K562 (cell line): ENCODE data around the gene CUEDC2. TPM values are rescaled to one million over a fixed set of nuclear protein-coding genes. Genes with fewer than 3 reads are reported as not detected.

ENCODE experiments used
- ATAC-seq: fragments of 200-7000 bp; cut with Tn5 transposase; 3 replicates; pipeline ENCODE4 v1.9.1; 2020; ENCODE audit warnings: moderate library complexity
- BruUV-seq: library from RNA; stranded (reverse); fragments of 400-500 nt; replicated peaks from 2 replicates; lab custom pipeline; 2021; lab: Mats Ljungman, UMichigan
- CTCF ChIA-PET: fragments of 300-600 bp; formaldehyde crosslinking; extraction: SDS; loops from one replicate; lab custom pipeline; 2021; ENCODE audit warnings: low intra/inter-chr PET ratio; lab: Yijun Ruan, JAX
- POLR2A ChIA-PET: fragments of 300-600, 350-650 bp; sonication (Branson Sonifier 250); formaldehyde crosslinking; extraction: SDS; loops from one replicate; lab custom pipeline; 2021; ENCODE audit warnings: antibody characterized with exemption, inconsistent platforms; lab: Yijun Ruan, JAX
- DNase-seq, 4 experiments: peaks; one replicate each; pipeline versions ENCODE4 v3.0.0 to v3.0.0-alpha.2; 2011 to 2018; ENCODE audit warnings: low spot score in 3 of 4, mixed read lengths in 3 of 4; ENCODE audit errors: extremely low read depth in 1 of 4
- FAIRE-seq: peaks from 2 replicates; lab custom pipeline; 2011; peaks lifted over from hg19 to GRCh38; lab: Jason Lieb, UNC
- H2AFZ ChIP-seq: 2 replicates; pipeline ENCODE4 v1.6.0; 2011; ENCODE audit warnings: low read depth, low read length, control low read depth, inconsistent platforms
- H3K27ac ChIP-seq: fragments of 200-600 bp; 3 replicates; pipeline ENCODE4 v1.8.0; 2011; ENCODE audit warnings: low read depth, mild to moderate bottlenecking, control low read depth, inconsistent platforms, low read length, moderate library complexity, mixed read lengths; ENCODE audit errors: extremely low read depth
- H3K27me3 ChIP-seq, 2 experiments: fragments of 300-600 bp in 1 of 2; 2 replicates in 1 of 2; 3 replicates in 1 of 2; pipeline versions ENCODE4 v1.6.0 to v1.8.0; 2011; ENCODE audit warnings: inconsistent platforms in 2 of 2, low read length in 2 of 2, mild to moderate bottlenecking in 1 of 2, mixed read lengths in 1 of 2, moderate library complexity in 1 of 2; ENCODE audit not compliant: control insufficient read depth in 2 of 2, insufficient read depth in 2 of 2
- H3K36me3 ChIP-seq: fragments of 300-600 bp; 3 replicates; pipeline ENCODE4 v1.8.0; 2011; ENCODE audit warnings: mild to moderate bottlenecking, low read length, inconsistent platforms; ENCODE audit not compliant: control insufficient read depth, insufficient read depth
- H3K4me1 ChIP-seq, 2 experiments: fragments of 200-600 bp in 1 of 2; replicated peaks in 1 of 2; 2 replicates in 1 of 2; 3 replicates in 1 of 2; pipeline versions ENCODE4 v1.5.1 to v1.8.0; 2011; ENCODE audit warnings: inconsistent platforms in 2 of 2, low read length in 2 of 2, mild to moderate bottlenecking in 1 of 2, mixed read lengths in 1 of 2, moderate library complexity in 1 of 2; ENCODE audit not compliant: control insufficient read depth in 2 of 2, insufficient read depth in 2 of 2
- H3K4me2 ChIP-seq: 2 replicates; pipeline ENCODE4 v1.6.1; 2011; ENCODE audit warnings: low read length, control low read depth, inconsistent platforms, mixed read lengths; ENCODE audit not compliant: insufficient read depth
- H3K4me3 ChIP-seq: fragments of 200-600 bp; sonication (generic), shearing (Covaris generic); 2 replicates; pipeline ENCODE4 v1.5.1; 2016; ENCODE audit warnings: control low read depth, inconsistent platforms
- H3K79me2 ChIP-seq: fragments of 200-600 bp; 3 replicates; pipeline ENCODE4 v1.8.0; 2011; ENCODE audit warnings: low read length, inconsistent platforms; ENCODE audit not compliant: control insufficient read depth, insufficient read depth
- H3K9ac ChIP-seq, 2 experiments: 2 replicates each; pipeline versions ENCODE4 v1.6.0 to v1.6.1; 2011; ENCODE audit warnings: low read depth in 2 of 2, low read length in 2 of 2, control low read depth in 1 of 2, inconsistent platforms in 1 of 2, mild to moderate bottlenecking in 1 of 2, mixed read lengths in 1 of 2; ENCODE audit not compliant: insufficient read depth in 1 of 2
- H3K9me1 ChIP-seq: one replicate; pipeline ENCODE4 v1.6.0; 2011; ENCODE audit warnings: inconsistent platforms, mild to moderate bottlenecking, low read length, moderate library complexity; ENCODE audit not compliant: control insufficient read depth, insufficient read depth
- H3K9me3 ChIP-seq: replicated peaks from 2 replicates; pipeline ENCODE4 v1.5.1; 2011; ENCODE audit warnings: low read depth, low read length, inconsistent platforms; ENCODE audit not compliant: control insufficient read depth, insufficient read depth
- H4K20me1 ChIP-seq: replicated peaks from 2 replicates; pipeline ENCODE4 v1.6.1; 2011; ENCODE audit warnings: low read length, inconsistent platforms, mixed read lengths; ENCODE audit not compliant: control insufficient read depth, insufficient read depth
- BACH1 ChIP-seq: fragments of 200-800 bp; sonication (Bioruptor generic); IDR thresholded peaks from 2 replicates; pipeline ENCODE4 v1.6.1; 2016; ENCODE audit warnings: missing genetic modification characterization, missing compliant biosample characterization
- EWSR1 ChIP-seq: fragments of 450-650 bp; IDR thresholded peaks from 2 replicates; pipeline ENCODE4 v1.6.1; 2018; ENCODE audit warnings: borderline replicate concordance, mild to moderate bottlenecking, low read depth, moderate library complexity; ENCODE audit not compliant: partially characterized antibody
- HCFC1 ChIP-seq: IDR thresholded peaks from 2 replicates; pipeline ENCODE4 v1.6.1; 2012; ENCODE audit warnings: low read depth, low read length, improper control_type of control experiment
- HNRNPL ChIP-seq: fragments of 200-400 bp; formaldehyde crosslinking; IDR thresholded peaks from 2 replicates; pipeline ENCODE4 v1.6.1; 2017; ENCODE audit warnings: low read depth, mild to moderate bottlenecking, low read length
- HOXB6 ChIP-seq: fragments of 250-450 bp; sonication (Bioruptor Pico); IDR thresholded peaks from 2 replicates; pipeline ENCODE4 v1.5.1; 2022; ENCODE audit warnings: mild to moderate bottlenecking, borderline replicate concordance
- MXD1 ChIP-seq: fragments of 250-450 bp; sonication (Bioruptor Pico); IDR thresholded peaks from 2 replicates; pipeline ENCODE4 v1.8.0; 2021; ENCODE audit warnings: borderline replicate concordance, mild to moderate bottlenecking, moderate library complexity; ENCODE audit not compliant: poor library complexity, severe bottlenecking
- NCOA6 ChIP-seq: fragments of 450-650 bp; IDR thresholded peaks from 2 replicates; pipeline ENCODE4 v1.6.1; 2017; ENCODE audit warnings: mild to moderate bottlenecking
- NELFE ChIP-seq: IDR thresholded peaks from 2 replicates; pipeline ENCODE4 v1.6.1; 2011; ENCODE audit warnings: mild to moderate bottlenecking; ENCODE audit not compliant: insufficient read depth, insufficient read length
- NR2C1 ChIP-seq, 2 experiments: fragments of 450-650 bp; IDR thresholded peaks; 2 replicates each; pipeline ENCODE4 v1.6.1; 2017; ENCODE audit warnings: mild to moderate bottlenecking in 2 of 2, antibody characterized with exemption in 1 of 2, inconsistent platforms in 1 of 2, missing compliant biosample characterization in 1 of 2, missing genetic modification characterization in 1 of 2
- PATZ1 ChIP-seq: fragments of 250-450 bp; sonication (Bioruptor Pico); IDR thresholded peaks from 2 replicates; pipeline ENCODE4 v1.5.0; 2020; ENCODE audit warnings: mild to moderate bottlenecking, borderline replicate concordance
- RBM39 ChIP-seq: fragments of 200-400 bp; formaldehyde crosslinking; optimal IDR thresholded peaks from 2 replicates; pipeline ENCODE3; 2018; ENCODE audit warnings: low read depth, low read length
- SAFB ChIP-seq: fragments of 200-400 bp; formaldehyde crosslinking; IDR thresholded peaks from 2 replicates; pipeline ENCODE4 v1.6.1; 2017; ENCODE audit warnings: low read depth, low read length, borderline replicate concordance
- ZBED1 ChIP-seq: IDR thresholded peaks from 2 replicates; pipeline ENCODE4 v1.6.1; 2014
- ZNF23 ChIP-seq: fragments of 250-450 bp; sonication (Bioruptor Pico); IDR thresholded peaks from 2 replicates; pipeline ENCODE4 v1.4.0; 2020; ENCODE audit warnings: mild to moderate bottlenecking
- ZNF311 ChIP-seq: fragments of 250-450 bp; sonication (Bioruptor Pico); IDR thresholded peaks from 2 replicates; pipeline ENCODE4 v1.4.0; 2020; ENCODE audit warnings: mild to moderate bottlenecking, moderate library complexity
- ZNF354B ChIP-seq: fragments of 250-450 bp; sonication (Bioruptor Pico); IDR thresholded peaks from 2 replicates; pipeline ENCODE4 v1.4.0; 2020
- WGBS: fragments of 100-300 bp; shearing (Covaris generic); methylation state at CpG from one replicate; pipeline ENCODE4 v1.1.6; 2016; ENCODE audit warnings: low coverage, mixed read lengths; ENCODE audit not compliant: insufficient coverage; ENCODE audit errors: missing lambda C conversion rate; 5-methylcytosine and 5-hydroxymethylcytosine counted together
- in situ Hi-C: fragments of 300-500 bp; cut with MboI; formaldehyde crosslinking; loops from 4 replicates; pipeline ENCODE4 v1.15.0; 2018; ENCODE audit warnings: inconsistent platforms, mixed read lengths
- intact Hi-C: fragments of 100-400 bp; cut with micrococcal nuclease; formaldehyde crosslinking; loops from 2 replicates; pipeline ENCODE4 v1.14.2; 2022
- polyA plus RNA-seq, 8 experiments: library from polyadenylated mRNA; depleted of rRNA in 4 of 8; stranded (reverse) in 5 of 8; unstranded in 3 of 8; fragments of >200 nt; fragmentation: Nextera tagmentation in 2 of 8; fragmentation: Illumina TruSeq in 1 of 8; extraction: Ambion mirVana in 2 of 8; extraction: Trizol in 1 of 8; gene quantifications; 2 replicates each; pipeline versions ENCODE4 v1.2.1 to v1.2.3, GENCODE V29; 2011 to 2014; ENCODE audit warnings: inconsistent platforms in 1 of 8, missing spikeins in 1 of 8
- total RNA-seq, 7 experiments: library from RNA; depleted of rRNA in 6 of 7; stranded (reverse); fragments of >200 nt in 6 of 7; fragmentation: Illumina TruSeq in 2 of 7; extraction: Trizol in 2 of 7; gene quantifications; 2 replicates each; pipeline versions ENCODE4 v1.2.1 to v1.2.3, GENCODE V29; 2011 to 2021; ENCODE audit warnings: low replicate concordance in 1 of 7
- TF ChIP-seq, protein P1 (sequence below): sonication (generic); formaldehyde crosslinking; IDR thresholded peaks from 2 replicates; pipeline ENCODE4 v1.8.0; 2022; ENCODE audit warnings: mild to moderate bottlenecking, missing genetic modification reagents

Gene CUEDC2
- total and polyA plus RNA-seq, 9 of the 15 experiments (the other 6 are each of a cell fraction or from before 2014, with no cell fraction given), result 8.5 to 48.9 (median 27.4) TPM

DNA sequence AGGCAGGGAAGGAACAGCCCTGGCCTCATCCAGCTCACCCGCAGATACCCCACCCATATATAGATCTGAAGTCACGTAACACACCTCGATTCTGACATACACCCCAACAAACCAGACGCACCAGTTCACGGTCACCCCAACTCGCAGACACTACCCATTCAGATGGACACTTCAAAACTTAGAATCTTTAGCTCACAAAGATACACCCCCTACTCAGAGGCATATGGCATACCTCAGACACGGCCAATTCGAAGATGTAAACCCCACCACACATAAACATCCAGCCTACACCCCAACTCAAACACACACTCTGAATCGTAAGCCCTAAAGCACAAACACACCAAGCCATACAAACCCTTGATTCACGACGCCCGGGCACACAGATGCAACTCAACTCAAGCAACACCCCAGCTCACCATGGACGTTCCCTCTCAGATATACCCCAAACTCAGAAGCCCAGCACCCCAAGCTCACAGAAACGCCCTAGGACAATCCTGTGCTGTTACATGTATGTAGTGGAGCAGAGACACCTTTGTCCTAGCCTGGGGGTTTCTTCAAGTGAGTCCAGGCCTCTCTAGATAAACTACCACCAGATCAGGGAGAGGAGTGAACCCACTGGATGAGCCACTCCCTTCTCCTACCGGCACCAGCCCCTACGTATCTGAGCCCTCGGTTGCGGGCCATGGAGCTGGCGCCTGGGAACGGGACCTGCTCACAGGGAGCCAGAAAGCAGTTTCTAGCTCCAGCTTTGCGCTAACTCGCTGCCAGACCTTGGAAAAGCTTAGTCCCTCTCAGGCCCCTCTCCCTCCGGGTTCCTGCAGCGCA is 22.6 kb downstream of the CUEDC2 start:
- peaks cover 0 to 35% of the 10 kb centered on the region in 2 experiments; a peak in 3 of 5 replicates for H3K4me1 ChIP-seq
- 0 out of 2 replicates have a peak overlapping the region, but pooled peaks have one; percentile 24 for H2AFZ ChIP-seq
- POLR2A ChIA-PET, result interaction anchor here (1.0 kb wide), 1 partner anchor 11 kb away, joined by 3 read pairs; no protein-coding TSS in a partner anchor
- CTCF ChIA-PET, result interaction anchor here (0.6 kb wide), 1 partner anchor 14 kb away, joined by 4 read pairs; no protein-coding TSS in a partner anchor
- in situ Hi-C loops (no loop called here), intact Hi-C loops (no loop called here)
- DNase-seq (no peak), FAIRE-seq (no peak), ATAC-seq (no peak)
- H3K4me3 ChIP-seq, result no peak overlapping the region
- no peaks in the 10 kb centered on the region for H3K36me3 ChIP-seq
- BruUV-seq, result no TSS peak
- H3K79me2 ChIP-seq, result no peaks in the 10 kb centered on the region
- H3K9me1 ChIP-seq, result no peaks in the 10 kb centered on the region
- H3K9me3 ChIP-seq, result no peaks in the 10 kb centered on the region
- no peaks in the 10 kb centered on the region for H4K20me1 ChIP-seq
- WGBS, result 41% methylated on average over 18 of the region's 24 CpGs
- H3K27ac ChIP-seq, result no peak overlapping the region
- no peak for TF ChIP-seq RBM39
- TF ChIP-seq HOXB6 (CRISPR knock-in tag), result no peak
- TF ChIP-seq, protein P1, sequence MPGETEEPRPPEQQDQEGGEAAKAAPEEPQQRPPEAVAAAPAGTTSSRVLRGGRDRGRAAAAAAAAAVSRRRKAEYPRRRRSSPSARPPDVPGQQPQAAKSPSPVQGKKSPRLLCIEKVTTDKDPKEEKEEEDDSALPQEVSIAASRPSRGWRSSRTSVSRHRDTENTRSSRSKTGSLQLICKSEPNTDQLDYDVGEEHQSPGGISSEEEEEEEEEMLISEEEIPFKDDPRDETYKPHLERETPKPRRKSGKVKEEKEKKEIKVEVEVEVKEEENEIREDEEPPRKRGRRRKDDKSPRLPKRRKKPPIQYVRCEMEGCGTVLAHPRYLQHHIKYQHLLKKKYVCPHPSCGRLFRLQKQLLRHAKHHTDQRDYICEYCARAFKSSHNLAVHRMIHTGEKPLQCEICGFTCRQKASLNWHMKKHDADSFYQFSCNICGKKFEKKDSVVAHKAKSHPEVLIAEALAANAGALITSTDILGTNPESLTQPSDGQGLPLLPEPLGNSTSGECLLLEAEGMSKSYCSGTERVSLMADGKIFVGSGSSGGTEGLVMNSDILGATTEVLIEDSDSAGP (CRISPR knock-in tag), result no peak
- TF ChIP-seq HNRNPL, result no peak
- TF ChIP-seq ZBED1, result no peak
- TF ChIP-seq BACH1 (tag), result no peak
- no peak for TF ChIP-seq NELFE
- no peak for TF ChIP-seq EWSR1
- TF ChIP-seq ZNF311 (CRISPR knock-in tag), result no peak
- TF ChIP-seq PATZ1, result no peak
- no peak for TF ChIP-seq HCFC1
- no peak for TF ChIP-seq NCOA6
- TF ChIP-seq ZNF354B (CRISPR knock-in tag), result no peak
- no peak for TF ChIP-seq SAFB
- TF ChIP-seq MXD1 (CRISPR knock-in tag), result no peak
- no peak for TF ChIP-seq ZNF23
- TF ChIP-seq NR2C1 (IDR thresholded peaks at IDR 0.05), result no peak
- TF ChIP-seq NR2C1 (tag; IDR thresholded peaks at IDR 0.05), result no peak
- H3K9ac ChIP-seq, result no peak overlapping the region; a peak in 1 of 4 replicates
- H3K4me2 ChIP-seq, result no peak overlapping the region
- peaks cover 10 to 49% of the 10 kb centered on the region in 2 experiments; a peak in 3 of 5 replicates for H3K27me3 ChIP-seq
